ENCODE data around the gene TENM4. TPM values are rescaled to one million over a fixed set of nuclear protein-coding genes. Genes with fewer than 3 reads are reported as not detected.

TENM4 gene
- total RNA-seq = 5.0 and 16.4 TPM in 2 replicates

DNA sequence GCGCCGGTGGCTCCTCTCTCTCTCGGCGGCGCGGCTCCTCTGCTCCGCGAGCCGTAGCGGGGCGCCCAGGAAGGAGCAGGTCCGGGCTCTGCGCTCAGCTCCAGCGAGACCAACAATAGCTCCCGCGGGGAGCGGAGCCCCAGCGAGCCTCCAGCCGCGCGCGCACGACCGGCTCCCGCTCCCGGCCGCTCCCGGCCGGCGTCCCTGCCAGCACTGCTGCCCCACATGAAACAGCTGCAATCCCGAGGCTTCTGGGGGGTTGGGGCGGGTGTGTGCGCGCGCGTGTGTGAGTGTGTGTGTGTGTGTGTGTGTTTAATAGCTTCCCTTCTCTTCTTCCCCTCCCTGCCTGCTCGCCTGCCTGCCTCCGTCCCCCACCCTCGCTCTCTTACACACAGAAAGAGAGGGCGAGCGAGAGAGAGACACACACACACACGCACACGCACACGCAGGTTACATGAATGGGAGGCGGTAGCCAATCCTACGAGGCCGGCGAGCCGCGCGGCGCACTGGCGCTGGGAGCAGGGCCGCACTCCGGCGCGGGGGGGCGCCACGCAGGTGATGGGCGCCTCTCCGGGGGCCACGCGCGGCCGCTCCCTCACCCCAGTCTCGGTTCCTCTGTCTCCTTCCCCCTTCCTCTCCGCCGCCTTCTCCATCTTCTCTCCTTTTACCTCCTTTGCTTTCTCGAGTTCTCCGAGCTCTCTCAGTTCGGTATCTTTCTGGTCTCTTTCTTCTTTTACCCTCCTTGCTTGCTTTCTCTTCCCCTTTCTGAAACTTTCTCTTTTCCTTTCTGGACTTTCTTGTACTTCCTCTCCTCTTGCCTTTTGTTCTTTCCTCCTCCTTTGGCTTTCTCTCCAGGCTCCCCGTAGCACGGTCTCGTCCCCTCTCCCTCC, at the start of gene TENM4:
TSS of gene TENM4 (minus strand) at position 460 of the 890 bp plus-strand sequence. CDS start 371,086 bp downstream, outside the sequence.

Measured in smooth muscle cell of bladder (primary cell).